RPMI8226 (cell line): ENCODE data around the gene SLC22A31.
A peak's percentile ranks its signal among the peaks of the same experiment; 100 is the strongest.

Source experiments
- DNase-seq: peaks from one replicate; pipeline ENCODE4 v3.0.0-alpha.2; 2015

Gene SLC22A31

GRCh38 chr16:89216315-89217137 is 16.2 kb upstream of the SLC22A31 start:
- DNase-seq, result peak; percentile 70

- DNase-seq, result peak; percentile 62
These were observed 10.7 kb upstream of the SLC22A31 start for GRCh38 chr16:89210904-89211515.

GRCh38 chr16:89210165-89210903 is 10.0 kb upstream of the SLC22A31 start:
- no peak for DNase-seq

GRCh38 chr16:89209522-89210044 is 9.2 kb upstream of the SLC22A31 start:
- no peak for DNase-seq

- no peak for DNase-seq
These were observed 7.7 kb upstream of the SLC22A31 start for GRCh38 chr16:89207993-89208392.

- no peak for DNase-seq
These were observed 2.3 kb upstream of the SLC22A31 start for GRCh38 chr16:89202422-89203215.

- peak; percentile 85 for DNase-seq
These were observed 1.4 kb upstream of the SLC22A31 start for GRCh38 chr16:89201439-89202377.

GRCh38 chr16:89200850-89201411 is 594 bp upstream of the SLC22A31 start:
- DNase-seq, result peak; percentile 20

- DNase-seq, result no peak
These were observed 855 bp downstream of the SLC22A31 start for GRCh38 chr16:89199241-89200123.

- DNase-seq, result no peak
These were observed 1.7 kb downstream of the SLC22A31 start for GRCh38 chr16:89198417-89199240.

- DNase-seq, result no peak
These were observed 2.5 kb downstream of the SLC22A31 start for GRCh38 chr16:89197633-89198416.

GRCh38 chr16:89197033-89197632 is 3.2 kb downstream of the SLC22A31 start:
- DNase-seq, result no peak

GRCh38 chr16:89195521-89196171 is 4.7 kb downstream of the SLC22A31 start:
- DNase-seq, result no peak

GRCh38 chr16:89194340-89195311 is 5.7 kb downstream of the SLC22A31 start:
- DNase-seq, result no peak

- DNase-seq, result no peak
These were observed 6.6 kb downstream of the SLC22A31 start for GRCh38 chr16:89193576-89194293.
